Stimulated activated CD8-positive, alpha-beta memory T cell treated with anti-CD3 and anti-CD28 coated beads, Interleukin-12 subunit alpha, Interleukin-12 subunit beta, amount 100 ng/mL, for 1 hour (primary cell): Measurements from ENCODE around the gene RAB37.

Experiments
- DNase-seq: peaks from one replicate; pipeline ENCODE4 v3.0.0-alpha.2; 2020; ENCODE audit warnings: low read depth

RAB37 gene

DNA sequence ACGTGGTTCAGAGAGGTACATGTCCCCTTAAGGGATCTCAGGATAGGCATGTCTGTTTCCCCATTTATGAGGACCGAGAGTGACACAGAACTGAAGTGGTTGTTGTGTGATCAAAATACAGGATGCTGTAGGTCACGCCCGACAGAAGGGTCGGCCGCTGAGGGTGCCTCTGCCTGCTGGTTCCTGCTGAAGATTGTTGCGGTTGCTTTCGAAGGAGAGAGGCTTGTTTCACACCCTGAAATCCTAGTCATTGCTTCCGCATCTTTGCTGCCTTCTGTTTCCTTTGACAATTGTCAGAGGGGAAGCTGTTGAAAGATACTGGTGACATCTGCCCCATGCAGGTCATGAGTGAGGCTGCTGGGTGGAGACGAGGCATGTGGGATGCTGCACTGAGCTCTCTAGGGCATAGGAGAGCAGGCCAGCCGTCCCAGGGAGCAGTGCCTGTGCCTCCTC, 42.9 kb downstream of the RAB37 start:
- peak; percentile 22 for DNase-seq

DNA sequence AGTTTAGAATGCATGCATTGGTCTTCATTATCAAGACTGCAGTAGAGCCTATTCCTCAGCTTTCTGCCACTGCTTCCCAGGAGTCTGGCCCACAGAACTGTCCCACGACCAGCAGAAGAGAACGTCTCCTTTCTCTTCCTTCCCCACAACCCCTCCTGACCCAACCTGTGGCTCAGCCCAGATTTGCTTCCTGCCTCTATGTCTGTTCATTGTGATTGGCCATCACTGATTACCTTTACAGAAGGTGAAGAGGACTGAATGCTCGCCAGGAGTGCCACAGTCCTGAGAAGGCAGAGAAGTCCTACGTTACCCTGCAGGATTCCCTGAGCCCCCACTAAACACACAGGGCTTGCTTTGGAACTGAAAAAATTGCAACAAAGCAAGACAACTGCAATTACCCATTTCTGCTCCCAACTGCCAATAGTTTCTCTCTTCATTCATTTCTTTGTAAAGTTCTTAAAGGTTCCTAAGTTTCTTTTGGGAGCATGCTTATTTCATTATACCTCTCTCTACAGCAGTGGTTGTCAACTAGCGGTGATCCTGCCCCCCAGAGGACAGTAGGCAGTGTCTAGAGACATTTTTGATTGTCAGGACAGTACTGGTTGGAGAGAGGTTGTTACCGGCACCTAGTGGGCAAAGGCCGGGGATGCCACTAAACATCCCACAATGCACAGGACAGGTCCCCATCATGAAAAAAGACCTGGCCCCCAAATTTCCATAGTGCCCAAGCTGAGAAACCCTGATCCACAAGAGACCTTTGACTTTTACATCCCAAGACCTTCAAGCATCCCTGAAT, 43.6 kb downstream of the RAB37 start:
- DNase-seq = no peak

DNA sequence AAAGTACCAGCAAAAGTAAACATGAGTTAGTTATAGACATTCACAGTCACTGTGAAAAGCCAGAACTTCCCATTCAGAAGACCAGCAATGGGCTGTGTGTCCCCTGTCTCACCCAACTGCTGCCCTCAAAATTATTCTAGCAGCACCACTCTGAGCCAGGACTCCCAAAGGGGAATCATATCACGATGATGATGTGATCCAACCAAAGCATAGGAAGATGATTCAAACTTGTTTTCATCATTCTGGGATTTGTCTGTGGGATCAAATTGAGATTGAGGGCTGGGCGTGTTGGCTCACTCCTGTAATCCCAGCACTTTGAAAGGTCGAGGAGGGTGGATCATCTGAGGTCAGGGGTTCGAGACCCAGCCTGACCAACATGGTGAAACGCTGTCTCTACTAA, 45.5 kb downstream of the RAB37 start:
- DNase-seq = no peak

DNA sequence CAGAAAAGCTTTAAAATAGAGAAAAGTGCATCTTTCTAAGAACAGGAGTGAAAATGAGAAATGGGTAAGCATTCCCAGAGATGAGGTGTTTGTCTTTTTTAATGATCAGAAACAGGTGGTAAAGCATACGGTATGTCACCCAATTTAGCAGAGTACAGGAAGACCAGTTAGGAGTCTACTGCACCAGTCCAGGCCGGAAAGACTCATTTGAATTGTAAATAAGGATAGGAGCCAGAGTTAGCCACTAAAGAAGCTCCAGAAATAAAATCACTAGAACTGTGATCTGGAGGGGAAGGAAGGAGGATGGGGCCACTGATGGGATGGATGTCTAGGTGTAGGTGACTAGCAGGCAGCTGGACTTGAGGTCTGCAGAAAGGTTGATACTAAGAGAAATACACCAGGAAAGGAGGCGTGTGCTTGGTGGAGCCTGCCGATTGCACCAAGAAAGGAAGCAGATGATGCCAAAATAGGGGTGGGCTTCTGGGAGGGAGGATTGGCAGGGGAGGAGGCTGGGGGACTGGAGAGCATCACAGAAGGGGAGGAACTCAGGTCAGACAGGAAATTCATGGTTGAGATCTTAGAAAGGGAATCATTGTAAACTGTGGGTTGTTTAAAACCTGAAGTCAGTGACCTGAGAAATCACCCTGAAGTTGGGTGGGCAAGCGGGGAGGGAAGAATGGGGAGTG, 47.2 kb downstream of the RAB37 start:
- no peak for DNase-seq

DNA sequence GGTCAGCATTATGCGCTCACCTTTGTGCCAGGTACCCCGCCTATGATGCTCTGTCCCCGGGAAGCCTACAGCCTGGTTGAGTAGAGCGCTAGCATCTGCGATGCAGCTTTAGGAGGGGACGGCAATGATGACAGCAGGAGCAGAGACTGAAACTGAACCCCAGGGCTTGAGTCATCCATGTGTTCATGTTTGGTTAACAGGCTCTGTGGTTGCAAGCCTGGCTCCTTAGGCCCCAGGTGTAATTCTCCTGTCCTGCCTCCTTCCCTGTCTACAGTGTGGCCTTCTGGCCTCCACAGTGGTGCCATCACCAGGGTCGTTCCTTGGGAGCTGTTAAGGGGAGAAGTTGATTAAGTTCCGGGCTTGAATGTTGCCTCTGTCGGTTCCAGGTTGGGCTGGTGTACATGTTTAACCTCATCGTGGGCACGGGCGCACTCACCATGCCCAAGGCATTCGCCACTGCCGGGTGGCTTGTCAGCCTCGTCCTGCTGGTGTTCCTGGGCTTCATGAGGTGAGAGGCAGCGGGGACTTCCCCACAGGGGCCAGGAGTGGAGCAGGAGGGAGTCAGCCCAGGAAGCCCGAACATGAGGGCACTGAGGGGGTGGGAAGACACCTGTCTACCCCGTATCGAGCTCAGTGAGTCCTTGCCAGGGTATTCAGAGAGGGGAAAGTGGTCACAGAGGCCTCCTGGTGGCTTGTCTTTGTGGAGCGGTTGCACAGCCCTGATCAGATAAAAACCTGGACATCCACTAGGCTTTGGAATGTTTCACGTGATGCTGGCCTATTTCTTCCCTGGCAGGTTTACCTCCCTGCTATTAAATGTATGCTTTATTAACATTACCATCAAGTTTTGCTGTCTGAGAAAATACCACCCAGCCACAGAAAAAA, 48.3 kb downstream of the RAB37 start:
- no peak for DNase-seq

DNA sequence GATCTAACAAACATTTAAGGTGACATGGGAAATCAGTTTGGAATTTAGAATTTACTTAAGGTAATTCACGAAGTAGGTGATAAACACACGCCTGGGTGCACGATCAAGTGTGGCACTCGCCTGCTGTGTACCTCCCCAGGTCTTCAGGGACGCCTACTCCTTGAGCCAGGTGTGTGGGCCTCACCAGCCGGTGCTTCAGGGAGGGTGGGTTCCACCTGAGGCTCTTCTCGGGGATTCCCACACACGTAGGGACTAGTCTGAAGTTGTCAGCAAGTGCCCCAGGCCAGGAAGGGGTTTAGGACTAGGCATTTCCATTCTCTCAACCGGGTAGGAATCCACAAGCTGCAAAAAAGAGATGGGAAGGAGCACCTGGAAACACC, 48.9 kb downstream of the RAB37 start:
- DNase-seq = no peak

DNA sequence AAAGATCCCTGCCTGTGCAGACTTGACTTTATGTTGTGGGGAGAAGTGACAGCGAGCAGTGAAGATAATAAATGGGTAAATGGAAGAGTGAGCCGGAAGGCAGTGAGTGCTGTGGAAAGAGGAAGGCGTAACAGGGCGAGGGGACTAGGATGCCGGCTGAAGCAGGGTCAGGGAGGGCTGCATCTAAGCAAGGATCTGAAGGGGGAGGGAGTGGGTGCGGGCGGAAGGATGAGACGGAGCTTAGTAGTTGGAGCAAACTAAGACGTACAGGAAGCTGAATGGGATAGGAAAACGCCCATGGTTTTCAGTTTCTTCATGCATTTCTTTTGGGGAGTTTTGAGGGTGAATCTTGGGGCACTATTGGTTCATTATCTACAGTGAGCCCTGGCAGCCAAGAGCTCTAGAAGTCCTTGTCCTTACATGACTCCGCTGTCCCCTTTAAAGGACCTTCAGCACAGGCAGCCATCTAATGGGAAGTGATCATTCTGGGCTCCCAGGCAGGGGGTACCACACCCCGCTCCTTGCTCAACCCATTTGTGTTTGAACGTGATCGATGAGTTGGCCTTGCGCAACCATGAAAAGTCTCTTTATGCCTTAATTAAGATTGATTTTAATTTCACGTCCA, 49.5 kb downstream of the RAB37 start:
- DNase-seq = no peak

DNA sequence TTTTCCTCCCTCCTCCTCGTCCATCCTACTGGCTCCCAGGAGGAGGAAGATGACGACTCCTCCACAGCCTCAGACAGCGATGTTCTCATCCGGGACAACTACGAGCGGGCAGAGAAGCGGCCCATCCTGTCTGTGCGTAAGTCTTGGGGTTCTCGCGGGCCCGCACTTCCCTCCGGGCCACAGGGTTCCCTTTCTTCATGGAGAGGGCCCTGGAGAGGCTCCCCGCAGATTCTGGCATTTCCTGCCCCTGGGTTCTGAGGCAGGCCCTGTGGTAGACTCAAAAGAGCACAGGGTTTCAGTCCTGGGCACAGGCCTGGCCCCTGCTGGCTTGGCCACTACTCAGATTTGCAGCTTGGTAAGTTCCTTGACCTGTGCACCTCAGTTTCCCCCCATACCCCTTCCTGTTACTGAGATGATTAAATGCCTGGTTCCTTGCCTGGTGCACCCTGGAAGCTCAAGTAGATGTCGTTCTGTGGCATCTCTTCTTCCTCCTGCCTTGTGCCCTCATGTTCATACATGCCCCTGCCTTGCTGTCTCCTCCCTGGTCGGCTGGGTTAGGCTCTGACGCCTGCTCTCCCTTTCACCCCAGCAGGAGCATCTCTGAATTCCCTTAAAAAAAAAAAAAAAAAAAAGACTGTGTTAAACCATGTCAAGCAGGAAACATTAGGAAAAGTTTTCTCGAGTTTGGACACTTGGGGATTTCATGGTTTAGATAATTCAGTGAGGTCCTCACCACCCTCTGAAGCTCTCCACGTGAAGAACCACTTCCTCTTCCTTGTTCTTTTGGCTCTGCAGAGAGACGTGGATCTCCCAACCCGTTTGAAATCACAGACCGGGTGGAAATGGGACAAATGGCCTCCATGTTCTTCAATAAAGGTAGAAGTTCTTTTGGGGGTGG, 53.4 kb downstream of the RAB37 start:
- no peak for DNase-seq

DNA sequence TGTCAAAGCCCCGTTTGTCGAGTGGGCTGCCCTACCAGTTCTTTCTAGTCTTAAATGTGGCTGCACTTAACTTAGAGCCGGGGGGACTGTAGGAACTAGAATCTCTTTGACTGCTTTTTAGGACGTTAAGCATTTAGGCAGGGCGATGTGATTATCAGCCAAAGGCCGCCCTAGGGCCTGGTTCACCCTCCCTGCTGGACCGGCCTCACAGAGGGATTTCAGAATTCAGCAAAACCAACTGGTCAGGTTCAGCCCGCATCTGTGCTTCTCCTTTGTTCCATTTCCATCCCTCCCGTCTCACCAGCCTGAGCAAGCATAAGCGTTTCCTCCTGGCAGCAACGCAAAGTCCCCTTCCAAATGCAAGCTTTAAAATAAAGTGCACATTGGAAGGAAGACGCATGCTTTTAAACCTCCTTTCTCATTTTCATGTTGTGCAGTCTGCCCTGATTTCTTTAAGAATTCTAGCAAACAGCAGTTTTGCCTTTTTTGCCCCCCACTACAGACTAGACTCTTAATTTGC, 55.6 kb downstream of the RAB37 start:
- DNase-seq = no peak

DNA sequence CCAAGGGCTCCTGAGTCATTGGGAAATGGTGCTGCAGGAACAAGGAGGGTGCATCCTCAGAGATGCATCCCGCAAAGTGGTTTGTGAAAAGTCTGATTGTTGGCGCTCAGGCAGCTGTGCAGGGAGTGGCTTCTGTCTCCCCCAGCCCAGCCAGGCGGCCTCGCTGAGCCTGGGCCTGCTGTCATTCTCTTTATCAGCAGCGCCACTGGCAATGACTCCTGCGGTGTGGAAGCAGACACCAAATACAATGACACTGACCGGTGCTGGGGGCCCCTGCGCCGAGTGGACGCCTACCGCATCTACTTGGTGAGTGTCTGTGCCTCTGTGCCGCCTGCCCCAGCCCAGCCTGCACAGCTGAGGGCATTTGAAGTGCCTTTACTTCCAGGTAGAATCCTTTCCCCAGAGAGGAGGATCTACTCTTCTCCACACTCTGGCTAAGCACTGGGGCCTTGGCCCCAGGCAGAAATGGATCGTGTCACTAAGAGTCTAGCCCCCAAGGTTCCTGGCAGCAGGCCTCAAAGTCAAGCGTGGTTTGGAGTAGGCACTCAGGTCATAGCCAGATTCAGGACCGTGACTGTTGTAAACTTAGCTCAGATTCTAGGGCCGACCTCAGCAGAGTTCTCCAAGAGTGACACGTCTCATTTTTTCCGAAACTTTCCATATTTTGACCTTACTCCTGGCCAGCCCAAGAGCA, 58.4 kb downstream of the RAB37 start:
- DNase-seq = no peak

DNA sequence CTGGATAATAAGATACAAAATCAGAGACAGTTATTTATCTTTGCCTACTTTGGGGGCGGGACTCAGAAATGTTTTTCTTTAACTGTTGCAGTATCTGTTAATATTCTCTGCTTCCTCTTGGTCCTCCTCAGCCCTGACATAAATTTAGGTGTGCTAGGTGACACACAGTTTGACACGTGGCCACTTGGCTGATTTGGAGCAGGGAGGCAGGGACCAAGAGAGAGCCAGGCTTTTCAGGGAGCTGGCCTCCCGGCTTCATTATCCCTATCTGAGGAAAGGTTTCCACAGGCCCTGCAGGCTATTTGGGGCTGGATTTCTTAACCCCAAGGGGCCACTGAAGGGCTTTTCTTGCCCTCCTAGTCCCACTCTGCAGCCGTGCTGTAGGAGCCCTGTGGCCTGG, 59.2 kb downstream of the RAB37 start:
- DNase-seq = no peak

DNA sequence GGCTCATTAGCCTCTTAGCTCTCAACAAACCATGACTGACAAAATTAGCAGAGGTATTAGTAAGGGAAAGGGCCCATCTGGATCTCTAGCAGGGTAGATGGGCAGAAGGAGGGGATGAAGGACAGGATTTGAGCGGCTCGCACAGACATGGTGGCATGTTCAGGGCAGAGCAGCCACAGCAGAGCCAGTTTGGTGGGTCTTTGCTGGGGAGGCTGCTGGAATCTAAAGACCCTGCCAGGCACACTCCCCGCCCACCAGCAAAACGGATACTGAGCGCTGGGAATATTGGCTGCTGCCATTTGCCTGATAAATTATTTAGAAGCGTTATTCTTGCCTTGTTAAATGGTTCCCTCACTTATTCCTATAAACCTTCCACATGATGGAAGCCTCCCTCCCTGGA, 59.8 kb downstream of the RAB37 start:
- DNase-seq = no peak
